KMS-11 (cell line): ENCODE data around the gene SNAPC3.

ENCODE experiments used
- H2AFZ ChIP-seq: fragments of 200-600 bp; sonication (generic); 2 replicates; pipeline ENCODE4 v1.6.1; 2016; ENCODE audit warnings: antibody characterized with exemption, mixed run types, low read depth
- H3K27ac ChIP-seq: fragments of 200-600 bp; sonication (generic); 2 replicates; pipeline ENCODE4 v1.6.1; 2016; ENCODE audit warnings: mild to moderate bottlenecking, mixed run types
- H3K27me3 ChIP-seq: fragments of 200-600 bp; sonication (generic); 2 replicates; pipeline ENCODE4 v1.6.1; 2017; ENCODE audit warnings: mild to moderate bottlenecking, low read depth, mixed run types, moderate library complexity; ENCODE audit not compliant: insufficient read depth
- H3K36me3 ChIP-seq: fragments of 200-600 bp; sonication (generic); 2 replicates; pipeline ENCODE4 v1.6.1; 2017; ENCODE audit warnings: mild to moderate bottlenecking, mixed run types; ENCODE audit not compliant: insufficient read depth
- H3K4me1 ChIP-seq: fragments of 200-600 bp; sonication (generic); 2 replicates; pipeline ENCODE4 v1.6.1; 2016; ENCODE audit warnings: mild to moderate bottlenecking, low read depth, mixed run types; ENCODE audit not compliant: poor library complexity, severe bottlenecking
- H3K4me2 ChIP-seq: fragments of 200-600 bp; sonication (generic); 2 replicates; pipeline ENCODE4 v1.7.0; 2016; ENCODE audit warnings: mild to moderate bottlenecking, mixed run types
- H3K4me3 ChIP-seq: fragments of 200-600 bp; sonication (generic); IDR thresholded peaks from 2 replicates; pipeline ENCODE4 v1.6.1; 2017; ENCODE audit warnings: low read depth, low read length, mixed read lengths; ENCODE audit not compliant: insufficient read depth
- H3K79me2 ChIP-seq: fragments of 200-600 bp; sonication (generic); 2 replicates; pipeline ENCODE4 v1.6.1; 2016; ENCODE audit warnings: low read depth, mixed run types; ENCODE audit not compliant: insufficient read depth
- H3K9ac ChIP-seq: fragments of 200-600 bp; sonication (generic); 2 replicates; pipeline ENCODE4 v1.6.1; 2016; ENCODE audit warnings: mild to moderate bottlenecking, mixed run types
- H4K20me1 ChIP-seq: fragments of 200-600 bp; sonication (generic); 2 replicates; pipeline ENCODE4 v1.6.1; 2016; ENCODE audit warnings: mild to moderate bottlenecking, mixed run types; ENCODE audit not compliant: insufficient read depth
- CTCF ChIP-seq: fragments of 200-600 bp; sonication (generic); conservative IDR thresholded peaks from 2 replicates; pipeline ENCODE4 v1.6.1; 2017; ENCODE audit warnings: low read depth, mild to moderate bottlenecking, antibody characterized with exemption, low read length, moderate library complexity, mixed read lengths

Gene SNAPC3

DNA sequence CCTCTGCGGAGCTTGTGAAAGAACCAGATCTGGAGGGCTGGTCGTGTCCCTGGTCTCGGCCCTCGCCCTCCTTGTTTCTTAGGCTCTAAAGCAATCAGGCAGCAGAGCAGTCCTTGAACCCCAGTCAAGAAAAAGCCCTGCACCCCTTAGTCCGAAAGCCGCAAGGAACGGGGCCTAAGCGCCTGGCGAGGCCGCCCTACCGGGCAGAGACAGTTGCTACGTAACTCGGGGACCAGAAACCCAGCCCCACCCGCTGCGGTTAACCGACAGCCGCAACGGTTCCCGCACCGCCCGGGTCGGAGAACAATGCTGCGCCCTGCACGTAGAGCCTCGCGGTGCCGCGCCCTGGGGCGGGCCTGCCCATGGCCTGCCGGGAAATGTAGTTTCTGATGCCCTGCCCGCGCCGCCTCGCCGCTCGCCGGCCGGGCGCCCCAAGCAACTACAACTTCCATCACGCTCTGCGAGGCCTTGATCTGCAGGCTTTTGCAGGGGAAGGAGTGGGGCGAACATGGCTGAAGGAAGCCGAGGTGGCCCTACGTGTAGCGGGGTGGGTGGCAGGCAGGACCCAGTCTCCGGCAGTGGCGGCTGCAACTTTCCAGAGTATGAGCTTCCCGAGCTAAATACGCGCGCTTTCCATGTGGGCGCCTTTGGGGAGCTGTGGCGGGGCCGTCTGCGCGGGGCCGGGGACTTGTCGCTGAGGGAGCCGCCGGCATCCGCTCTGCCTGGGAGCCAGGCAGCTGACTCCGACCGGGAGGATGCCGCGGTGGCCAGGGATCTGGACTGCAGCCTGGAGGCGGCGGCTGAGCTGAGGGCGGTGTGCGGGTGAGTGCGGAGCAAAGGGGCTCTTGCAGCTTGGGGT is at the start of gene SNAPC3:
TSS of gene SNAPC3 (plus strand) at position 505 of the 859 bp plus-strand sequence. CDS start at position 509, 4 bp downstream.
- no peak within 1 kb of the TSS for H3K4me3 ChIP-seq
- peak within 1 kb of the TSS; percentile 59 for H3K9ac ChIP-seq
- no peaks in the 10 kb centered on the region for H3K27me3 ChIP-seq
- H4K20me1 ChIP-seq, result no peaks in the 10 kb centered on the region
- peak within 1 kb of the TSS; percentile 88 for H3K4me2 ChIP-seq
- 0 out of 2 replicates have a peak, but pooled peaks cover 15% of the 10 kb centered on the region for H3K36me3 ChIP-seq
- peak within 1 kb of the TSS; percentile 74 for H2AFZ ChIP-seq
- no peak for TF ChIP-seq CTCF
- peaks cover 43% of the 10 kb centered on the region; the same call in 1 of the 2 replicates for H3K79me2 ChIP-seq
- peaks cover 38% of the 10 kb centered on the region for H3K4me1 ChIP-seq
- H3K27ac ChIP-seq, result peak within 1 kb of the TSS; percentile 50

DNA sequence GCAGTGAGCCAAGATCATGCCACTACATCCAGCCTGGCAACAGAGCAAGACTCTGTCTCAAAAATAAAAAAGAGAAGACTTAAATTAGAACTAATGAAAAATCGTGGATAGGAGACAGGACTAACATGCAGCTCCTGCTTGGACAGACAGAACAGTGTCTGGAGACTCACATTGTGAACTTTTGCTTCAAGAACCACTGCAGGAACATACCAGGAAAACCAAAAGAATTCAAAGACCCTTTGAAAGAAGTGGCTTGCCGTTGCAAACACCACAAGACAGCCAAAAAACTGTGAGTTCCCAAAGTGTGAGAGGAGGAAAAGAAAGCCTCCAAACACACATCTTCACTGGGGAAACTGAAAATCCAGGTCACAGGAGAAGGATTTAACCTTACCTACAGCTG is 48.8 kb upstream of the SNAPC3 start:
- Histone ChIP-seq H4K20me1 (no peaks in the 10 kb centered on the region), H3K4me1 (no peaks in the 10 kb centered on the region), H3K79me2 (no peaks in the 10 kb centered on the region), H3K4me2 (no peak overlapping the region), H3K4me3 (no peak overlapping the region), H3K36me3 (no peaks in the 10 kb centered on the region), H3K27ac (no peak overlapping the region), H3K27me3 (no peaks in the 10 kb centered on the region), H2AFZ (no peak overlapping the region), H3K9ac (no peak overlapping the region)
- no peak for TF ChIP-seq CTCF

DNA sequence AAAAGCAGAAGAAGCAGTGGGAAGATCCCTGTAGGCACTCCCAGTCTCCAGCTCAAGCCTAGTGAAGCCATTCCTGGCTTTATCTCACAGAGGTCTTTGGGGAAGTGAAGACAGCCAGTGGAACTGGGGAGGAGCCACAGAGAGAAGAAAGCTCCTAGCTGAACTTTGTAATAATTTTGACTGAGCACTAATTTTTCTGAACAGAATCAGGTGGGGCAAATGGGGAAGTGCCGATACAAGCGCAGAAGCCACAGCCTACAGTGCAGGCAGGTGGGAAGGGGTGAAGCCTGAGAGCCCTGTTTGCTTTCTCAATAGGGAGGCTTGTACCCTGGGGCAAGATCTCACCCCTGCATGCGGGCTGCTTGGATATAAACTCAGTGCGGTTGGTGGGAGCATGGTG is 48.4 kb upstream of the SNAPC3 start:
- Histone ChIP-seq H3K4me3 (no peak overlapping the region), H3K27ac (no peak overlapping the region), H3K9ac (no peak overlapping the region), H4K20me1 (no peaks in the 10 kb centered on the region), H3K4me1 (no peaks in the 10 kb centered on the region), H3K27me3 (no peaks in the 10 kb centered on the region), H3K4me2 (no peak overlapping the region), H3K36me3 (no peaks in the 10 kb centered on the region), H2AFZ (no peak overlapping the region), H3K79me2 (no peaks in the 10 kb centered on the region)
- TF ChIP-seq CTCF, result no peak

DNA sequence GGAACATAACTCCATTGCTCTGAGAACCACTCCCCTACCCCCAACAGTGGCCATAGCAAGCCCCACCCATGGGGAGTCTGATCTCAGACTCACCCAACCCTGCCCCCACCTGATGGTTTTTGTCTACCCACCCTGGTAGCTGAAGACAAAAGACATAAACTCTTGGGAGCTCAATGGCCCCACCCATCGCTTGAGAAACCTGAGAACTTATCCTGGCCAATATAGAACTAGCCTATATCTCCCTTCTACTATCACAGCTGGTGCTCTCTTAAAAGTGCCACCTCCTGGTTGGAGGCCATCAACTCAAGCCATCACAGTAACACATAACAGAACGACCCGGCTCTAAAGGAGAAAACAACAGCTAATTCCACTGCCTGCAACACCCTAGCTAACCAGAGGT is 47.9 kb upstream of the SNAPC3 start:
- no peak for TF ChIP-seq CTCF
- Histone ChIP-seq H3K27ac (no peak overlapping the region), H3K4me2 (no peak overlapping the region), H3K36me3 (no peaks in the 10 kb centered on the region), H2AFZ (no peak overlapping the region), H3K79me2 (no peaks in the 10 kb centered on the region), H3K4me3 (no peak overlapping the region), H4K20me1 (no peaks in the 10 kb centered on the region), H3K27me3 (no peaks in the 10 kb centered on the region), H3K9ac (no peak overlapping the region), H3K4me1 (no peaks in the 10 kb centered on the region)
